GM21515 (cell line): ENCODE data around the gene UGT1A7.
"Not testable (repeated sequence)": the region's sequence is repeated elsewhere in the genome, so short reads cannot be mapped to it uniquely, and the experiment has no call there.

Experiments
- ATAC-seq: cut with Tn5 transposase; IDR thresholded peaks from one replicate; pipeline ENCODE4 v1.9.1; 2021; ENCODE audit not compliant: unreplicated experiment

Gene UGT1A7

GRCh38 chr2:233681521-233682099, at the start of gene UGT1A7:
Gene UGT1A7, plus strand, starts transcription at chr2:233681901. Its CDS starts 37 bp downstream, at chr2:233681938.
- no peak for ATAC-seq

DNA sequence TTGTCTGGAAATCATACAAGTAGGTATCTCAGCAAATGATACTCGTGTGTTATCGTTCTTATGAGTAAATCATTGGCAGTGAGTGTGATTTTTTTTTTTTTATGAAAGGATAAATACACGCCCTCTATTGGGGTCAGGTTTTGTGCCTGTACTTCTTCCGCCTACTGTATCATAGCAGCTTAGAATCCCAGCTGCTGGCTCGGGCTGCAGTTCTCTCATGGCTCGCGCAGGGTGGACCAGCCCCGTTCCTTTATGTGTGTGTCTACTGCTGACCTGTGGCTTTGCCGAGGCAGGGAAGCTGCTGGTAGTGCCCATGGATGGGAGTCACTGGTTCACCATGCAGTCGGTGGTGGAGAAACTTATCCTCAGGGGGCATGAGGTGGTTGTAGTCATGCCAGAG, 45.4 kb upstream of the UGT1A7 start, which contains the start of gene UGT1A10:
UGT1A10 (plus strand) TSS at position 143 of the 400 bp plus-strand sequence; CDS start at position 218, 75 bp downstream.
- ATAC-seq: not testable (repeated sequence)

DNA sequence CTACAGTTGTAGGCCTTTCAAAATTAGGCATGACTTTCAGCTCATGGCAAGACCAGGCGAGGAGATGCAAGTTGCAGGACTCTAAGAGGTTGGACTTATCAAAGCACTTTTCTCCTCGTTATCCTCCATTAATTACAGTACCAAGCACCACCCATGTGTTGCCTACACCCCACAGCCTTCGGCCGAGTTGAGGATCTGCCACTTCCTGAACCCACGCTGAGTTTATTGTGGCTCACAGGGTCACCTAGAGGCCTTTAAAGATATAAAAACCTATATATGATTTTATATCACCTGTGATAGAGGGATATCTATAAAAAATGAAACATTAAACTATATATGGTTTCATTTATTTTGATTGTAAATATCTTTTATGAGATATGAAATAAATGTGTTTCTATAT, 42.9 kb upstream of the UGT1A7 start:
- no peak for ATAC-seq

GRCh38 chr2:233639860-233640259, 41.8 kb upstream of the UGT1A7 start:
- no peak for ATAC-seq

DNA sequence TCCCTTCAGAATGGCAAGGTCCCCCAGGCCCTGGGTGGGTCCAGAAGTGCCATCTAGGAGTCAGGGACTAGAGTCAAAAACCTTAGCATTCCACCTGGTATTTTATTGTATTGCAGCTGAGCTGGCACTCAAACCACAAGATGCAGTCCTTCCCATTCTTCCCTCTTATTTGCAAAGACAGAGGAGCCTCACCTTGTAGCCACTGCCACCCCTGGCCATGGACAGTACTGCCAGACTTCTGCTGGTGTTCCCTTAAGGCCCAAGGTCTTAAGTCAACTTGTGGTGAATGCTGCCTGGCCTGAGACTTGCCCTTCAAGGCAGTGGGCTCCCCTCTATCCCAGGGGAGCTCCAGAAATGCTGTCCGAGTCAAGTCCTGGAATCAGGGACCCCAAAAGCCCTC, 38.6 kb upstream of the UGT1A7 start:
- no peak for ATAC-seq

- not testable (repeated sequence) for ATAC-seq
Observed at GRCh38 chr2:233646033-233646432, 35.7 kb upstream of the UGT1A7 start.

DNA sequence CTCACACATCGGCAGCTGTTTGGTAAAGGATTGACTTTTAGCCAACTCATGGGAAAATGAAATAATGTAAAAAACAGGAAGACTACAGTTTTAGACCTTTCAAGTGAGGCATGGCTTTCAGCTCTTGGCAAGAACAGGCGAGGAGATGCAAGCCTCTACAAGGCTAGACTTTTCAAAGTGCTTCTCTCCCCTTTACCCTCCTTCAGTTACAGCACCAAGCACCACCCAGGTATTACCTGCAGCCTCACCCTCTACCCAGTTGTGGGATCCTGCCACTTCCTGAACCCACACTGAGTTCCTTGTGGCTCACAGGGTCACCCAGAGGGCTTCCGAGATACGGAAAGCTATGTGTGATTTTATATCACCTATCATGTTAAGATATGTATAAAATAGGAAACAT, 30.7 kb upstream of the UGT1A7 start:
- ATAC-seq: no peak

DNA sequence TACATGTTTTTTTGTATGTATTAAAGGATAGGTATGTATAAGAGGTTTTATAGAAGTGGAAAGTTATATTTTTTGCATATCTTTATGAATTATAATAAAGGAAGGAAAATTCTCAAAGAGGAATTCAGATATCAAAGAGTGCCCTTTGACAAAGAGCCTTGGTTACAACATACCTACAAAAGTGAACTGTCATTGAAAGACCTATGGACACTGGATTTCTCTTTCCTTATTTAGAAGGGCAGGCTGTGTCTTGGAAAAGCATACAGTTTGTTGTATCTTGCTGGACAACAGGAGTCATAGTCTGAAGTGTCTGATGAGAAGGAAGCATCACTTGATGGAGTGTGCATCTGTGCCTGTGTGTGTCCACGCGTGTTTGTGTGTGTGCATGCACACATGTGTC, 30.3 kb upstream of the UGT1A7 start:
- no peak for ATAC-seq

DNA sequence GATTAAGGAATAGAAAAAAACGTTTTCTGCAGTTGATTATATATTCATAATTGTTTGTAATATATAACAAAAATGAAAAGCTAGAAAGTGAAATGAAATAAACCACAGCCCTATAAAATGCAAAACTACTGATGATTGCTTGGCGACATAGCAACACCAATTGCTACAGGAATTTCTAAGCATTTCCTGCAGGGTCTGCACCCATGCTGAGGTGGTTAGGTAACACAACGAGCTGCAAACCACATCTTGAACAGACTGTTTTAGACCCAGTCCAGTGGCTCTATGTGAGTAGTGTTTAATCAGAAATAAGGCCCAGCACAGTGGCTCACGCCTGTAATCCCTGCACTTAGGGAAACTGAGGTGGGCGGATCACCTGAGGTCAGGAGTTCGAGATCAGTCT, 27.2 kb upstream of the UGT1A7 start:
- no peak for ATAC-seq

GRCh38 chr2:233655043-233655442, 26.7 kb upstream of the UGT1A7 start:
- no peak for ATAC-seq

DNA sequence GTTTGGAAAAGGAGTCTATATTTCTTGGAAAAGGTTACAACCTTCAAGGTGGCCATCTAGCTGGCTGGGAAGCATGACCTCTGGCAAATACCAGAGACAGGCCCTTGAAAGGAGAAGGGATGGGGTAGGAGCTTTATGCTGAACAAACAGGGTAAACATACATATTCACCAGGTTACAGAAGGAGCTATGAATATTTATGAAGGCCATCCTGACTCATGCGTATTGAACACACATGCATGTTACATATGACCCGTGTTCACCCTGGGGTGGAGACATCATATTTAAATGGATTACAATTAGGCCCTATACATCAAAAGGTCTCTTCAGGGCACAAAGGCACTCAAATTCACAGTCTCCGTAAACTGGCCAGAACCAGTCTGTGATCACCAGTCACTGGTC, 25.8 kb upstream of the UGT1A7 start:
- ATAC-seq: not testable (repeated sequence)

DNA sequence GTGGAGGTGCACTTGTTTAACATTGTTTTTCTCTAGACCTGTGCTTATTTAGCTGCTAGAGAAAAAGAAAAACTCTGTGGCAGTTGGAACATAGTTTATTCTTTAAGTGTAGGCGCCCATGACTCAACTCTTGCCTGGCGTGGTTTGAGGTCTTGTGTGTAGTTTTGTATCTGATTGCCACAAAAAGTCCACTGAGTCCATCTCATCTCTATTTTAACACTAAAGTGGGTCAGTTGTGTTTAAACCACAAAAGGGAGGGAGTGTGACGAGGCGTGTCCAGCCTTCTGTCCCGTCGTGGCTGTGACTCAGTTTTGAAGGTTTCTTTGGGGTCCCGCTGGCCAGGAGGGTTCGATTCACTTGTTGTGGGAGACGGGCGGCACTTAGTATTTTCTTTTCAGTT, 25.3 kb upstream of the UGT1A7 start:
- ATAC-seq: no peak

DNA sequence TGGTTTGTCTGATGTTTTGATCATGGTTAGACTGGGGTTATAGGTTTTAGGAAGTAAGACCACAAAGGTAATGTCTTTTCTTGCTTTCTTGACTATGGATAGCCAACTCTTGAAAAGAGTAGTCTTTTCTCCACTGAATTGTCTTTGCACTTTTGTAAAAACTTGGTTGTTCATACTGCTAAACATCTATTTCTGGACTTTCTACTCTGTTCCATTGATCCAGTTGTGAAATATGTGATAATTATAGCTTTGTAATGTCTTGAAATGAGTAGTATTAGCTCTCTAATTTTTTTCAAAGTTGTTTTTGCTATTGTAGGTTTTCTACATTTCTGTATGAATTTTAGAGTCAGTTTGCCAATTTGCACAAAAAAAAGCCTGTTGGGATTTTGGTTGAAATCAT, 23.1 kb upstream of the UGT1A7 start:
- no peak for ATAC-seq

DNA sequence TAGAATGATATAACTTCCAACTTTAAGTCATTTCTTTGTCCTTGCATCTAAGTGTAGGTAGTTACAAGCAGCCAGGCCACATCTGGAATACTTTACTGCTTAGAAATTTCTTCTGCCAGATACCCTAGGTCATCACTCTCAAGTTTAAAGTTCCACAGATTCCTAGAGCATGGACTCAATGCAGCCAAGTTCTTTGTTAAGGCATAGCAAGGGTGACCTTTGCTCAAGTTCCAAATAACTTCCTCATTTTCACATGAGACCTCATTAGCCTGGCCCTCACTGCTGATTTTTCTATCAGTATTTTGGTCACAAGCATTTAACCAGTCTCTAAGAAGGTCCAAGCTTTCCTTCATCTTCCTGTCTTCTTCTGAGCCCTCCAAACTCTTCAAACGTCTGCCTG, 17.8 kb upstream of the UGT1A7 start:
- ATAC-seq: no peak

- ATAC-seq: no peak
Observed at GRCh38 chr2:233668605-233669260, 13.0 kb upstream of the UGT1A7 start.

- no peak for ATAC-seq
Observed at GRCh38 chr2:233671290-233672161, 10.2 kb upstream of the UGT1A7 start, which contains the start of gene UGT1A9. Gene UGT1A9, plus strand, starts transcription at chr2:233671898. Its CDS starts 37 bp downstream, at chr2:233671935.

GRCh38 chr2:233672886-233673285, 8.8 kb upstream of the UGT1A7 start:
- no peak for ATAC-seq

DNA sequence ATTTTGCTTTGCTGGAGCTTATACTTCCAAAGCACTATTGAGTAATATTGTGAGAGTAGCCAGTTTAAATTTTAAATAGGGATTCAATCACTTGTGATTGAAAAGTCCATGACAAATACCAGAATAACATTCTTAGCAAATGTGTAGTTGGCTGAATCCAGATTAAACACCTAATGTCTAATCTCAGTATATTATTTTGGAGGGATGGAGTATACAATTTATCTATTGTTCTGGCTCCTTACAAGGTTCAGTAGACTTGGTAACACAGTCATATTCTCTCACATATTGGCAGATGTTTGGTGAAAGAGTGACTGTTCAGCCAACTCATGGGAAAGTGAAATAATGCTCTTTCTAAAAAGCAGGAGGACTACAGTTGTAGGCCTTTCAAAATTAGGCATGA, 7.8 kb upstream of the UGT1A7 start:
- no peak for ATAC-seq

- ATAC-seq: no peak
Observed at GRCh38 chr2:233674314-233674713, 7.4 kb upstream of the UGT1A7 start.

DNA sequence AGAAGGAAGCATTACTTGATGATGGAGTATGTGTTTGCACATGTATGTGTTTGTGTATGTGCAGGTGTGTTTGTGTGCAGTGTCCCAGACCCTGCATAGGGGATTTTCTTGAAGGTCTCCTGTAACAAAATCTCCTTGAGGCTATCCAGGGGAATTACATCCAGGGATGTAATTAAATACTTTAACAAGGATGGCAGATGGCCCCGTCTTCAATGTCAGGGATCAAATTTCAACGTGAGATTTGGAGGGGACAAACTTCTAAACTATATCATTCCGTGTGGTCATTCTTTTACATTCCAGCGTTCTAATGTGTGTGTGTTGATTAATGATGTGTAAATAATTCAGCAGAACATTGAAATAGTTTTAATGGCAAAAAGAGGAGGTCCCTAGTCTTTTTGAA, 6.7 kb upstream of the UGT1A7 start:
- no peak for ATAC-seq

GRCh38 chr2:233676046-233676445, 5.7 kb upstream of the UGT1A7 start:
- ATAC-seq: no peak

- no peak for ATAC-seq
Observed at GRCh38 chr2:233679196-233679595, 2.5 kb upstream of the UGT1A7 start.
